Stimulated activated CD4-positive, alpha-beta T cell treated with anti-CD3 and anti-CD28 coated beads, TNF-alpha, amount 100 ng/mL, for 4 hours (primary cell): ENCODE measurements around the gene UPK3BL1.
"Not testable (repeated sequence)": the region's sequence is repeated elsewhere in the genome, so short reads cannot be mapped to it uniquely, and the experiment has no call there.

ENCODE experiments used
- DNase-seq, 3 experiments: peaks; one replicate each; pipeline ENCODE4 v3.0.0-alpha.2; 2020; ENCODE audit warnings: low read depth in 3 of 3

UPK3BL1 gene

DNA sequence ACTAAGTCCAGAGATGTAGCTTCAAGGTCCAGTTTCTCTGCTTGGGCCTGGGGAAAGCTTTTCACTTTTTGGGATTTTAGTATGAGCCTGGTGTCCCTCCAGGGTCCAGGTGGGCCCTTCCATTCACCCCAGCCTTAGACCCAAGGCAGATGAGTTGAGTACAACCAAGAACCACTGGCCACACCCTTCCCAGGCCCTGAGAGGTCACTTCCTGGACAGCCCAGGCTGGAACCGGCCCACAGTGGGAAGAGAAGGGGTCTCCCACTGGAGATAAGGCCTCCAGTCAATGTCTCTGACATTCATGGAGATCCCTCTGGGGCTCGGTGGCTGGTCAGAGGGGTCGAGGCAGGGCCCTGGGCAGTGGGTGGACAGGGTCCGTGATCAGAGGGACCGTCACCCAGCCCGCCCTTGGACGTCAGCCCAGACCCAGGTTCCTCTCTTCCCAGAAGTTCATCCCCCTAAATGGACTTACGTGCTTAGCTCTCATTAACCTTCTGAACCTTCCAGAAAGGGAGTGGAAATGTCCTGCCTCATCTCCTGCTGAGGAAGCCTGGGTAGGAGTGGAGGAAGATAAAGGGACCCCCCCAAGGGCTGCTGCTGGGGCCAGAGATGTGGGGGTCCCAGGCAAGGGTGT is 15.2 kb downstream of the UPK3BL1 start:
- not testable (repeated sequence) for DNase-seq

DNA sequence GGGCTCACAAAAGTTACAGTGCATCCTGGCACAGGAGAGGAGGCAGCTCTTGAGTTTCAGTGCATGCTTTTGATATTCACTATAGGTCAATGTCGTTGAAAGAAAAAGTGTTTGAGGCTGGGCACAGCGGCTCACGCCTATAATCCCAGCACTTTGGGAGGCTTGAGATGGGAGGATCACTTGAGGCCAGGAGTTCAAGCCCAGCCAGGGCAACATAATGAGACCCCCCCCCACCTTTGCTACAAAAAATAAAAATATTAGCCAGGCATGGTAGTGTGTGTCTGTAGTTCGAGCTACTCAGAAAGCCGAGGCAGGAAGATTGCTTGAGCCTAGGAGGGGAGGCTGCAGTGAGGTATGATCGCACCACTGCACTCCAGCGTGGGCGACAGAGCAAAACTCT is 24.5 kb downstream of the UPK3BL1 start:
- not testable (repeated sequence) for DNase-seq

DNA sequence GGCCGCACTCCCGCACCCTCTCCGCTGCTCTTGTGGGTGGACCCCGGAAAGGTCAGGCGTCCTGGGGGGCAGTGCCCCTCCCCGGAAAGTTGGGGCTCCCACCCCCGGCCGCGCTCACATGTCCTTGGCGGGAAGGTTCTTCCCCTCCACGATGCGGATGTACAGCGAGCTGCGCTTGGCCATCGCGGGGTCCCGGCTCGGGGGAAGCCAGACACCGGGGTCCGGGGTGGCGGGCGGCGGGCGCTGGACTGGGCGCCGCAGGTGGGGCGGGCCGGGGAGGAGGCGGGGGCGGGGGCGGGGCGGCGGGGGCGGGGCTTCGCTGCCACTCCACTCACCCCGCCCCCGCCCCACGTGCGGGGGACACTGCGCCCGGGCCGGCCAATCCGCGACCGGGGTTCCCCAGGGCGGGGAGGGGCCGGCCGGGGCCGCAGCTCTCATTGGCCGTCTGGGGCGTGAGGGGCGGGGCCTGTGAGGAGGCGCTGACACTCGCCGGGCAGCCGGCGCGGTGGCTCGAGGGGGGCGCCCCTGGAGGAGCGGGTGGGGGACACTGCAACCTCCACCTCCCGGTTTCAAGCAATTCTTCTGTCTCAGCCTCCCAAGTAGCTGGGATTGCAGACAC is 26.0 kb downstream of the UPK3BL1 start, which contains the start of gene RASA4:
Gene RASA4, minus strand, starts transcription at position 250 of the 619 bp plus-strand sequence. Its CDS starts 67 bp downstream, at position 183.
- DNase-seq = peak in 1 of 3 experiments; percentile 29

DNA sequence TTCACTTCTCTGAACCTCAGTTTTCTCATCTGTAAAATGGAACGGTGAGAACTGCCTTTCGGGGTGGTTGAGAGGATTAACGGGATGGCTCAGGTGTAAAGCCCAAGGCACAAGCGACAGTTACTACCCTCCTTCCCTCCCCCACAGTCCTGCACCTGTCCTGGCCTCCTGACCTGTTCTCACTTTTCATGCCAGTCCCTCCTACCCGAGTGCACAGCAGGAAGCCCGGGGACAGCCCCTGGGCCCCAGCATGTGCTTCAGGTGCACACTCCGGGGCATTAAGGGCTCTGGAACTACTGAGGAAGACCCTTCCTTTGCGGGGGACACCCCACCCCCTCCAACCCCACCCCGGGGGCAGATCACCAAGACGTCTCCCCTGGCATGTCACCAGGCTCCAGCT is 26.7 kb downstream of the UPK3BL1 start:
- DNase-seq = not testable (repeated sequence)

DNA sequence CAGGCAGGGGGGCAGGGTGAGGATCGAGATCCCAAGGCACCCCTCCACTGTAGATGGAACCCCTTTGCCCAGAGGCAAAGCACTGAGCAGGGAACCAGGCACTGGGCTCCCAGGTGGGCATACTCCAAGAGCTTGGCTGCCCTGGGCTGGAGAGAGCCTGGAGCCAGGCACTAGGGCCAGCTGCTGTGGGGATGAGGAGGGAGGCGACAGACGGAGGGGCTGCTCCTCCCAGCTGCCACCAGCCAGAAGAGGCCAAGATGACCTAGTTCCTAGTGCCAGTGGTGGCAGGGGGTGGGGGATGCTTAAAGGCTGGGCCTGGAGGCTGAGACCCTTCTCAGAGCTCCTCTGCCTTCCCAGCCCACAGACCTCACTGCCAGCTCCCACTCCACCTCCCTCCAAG is 27.7 kb downstream of the UPK3BL1 start:
- not testable (repeated sequence) for DNase-seq

DNA sequence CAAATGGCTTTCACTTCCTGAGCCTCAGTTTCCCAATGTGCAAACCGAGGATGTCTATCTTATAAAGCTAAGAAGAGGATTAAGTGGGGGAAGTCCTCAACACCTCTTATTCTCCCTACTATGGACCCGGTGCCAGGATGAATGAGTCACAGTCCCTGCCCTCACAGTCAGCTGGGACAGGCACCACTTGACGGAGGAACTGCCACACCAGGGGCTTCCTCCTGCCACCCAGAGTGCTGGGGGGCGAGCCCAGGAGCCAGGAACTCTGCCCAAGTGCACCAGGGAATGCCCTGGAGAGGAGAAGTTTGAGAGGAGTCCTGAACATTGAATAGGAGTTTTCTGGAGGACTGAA is 28.3 kb downstream of the UPK3BL1 start:
- DNase-seq = not testable (repeated sequence)

DNA sequence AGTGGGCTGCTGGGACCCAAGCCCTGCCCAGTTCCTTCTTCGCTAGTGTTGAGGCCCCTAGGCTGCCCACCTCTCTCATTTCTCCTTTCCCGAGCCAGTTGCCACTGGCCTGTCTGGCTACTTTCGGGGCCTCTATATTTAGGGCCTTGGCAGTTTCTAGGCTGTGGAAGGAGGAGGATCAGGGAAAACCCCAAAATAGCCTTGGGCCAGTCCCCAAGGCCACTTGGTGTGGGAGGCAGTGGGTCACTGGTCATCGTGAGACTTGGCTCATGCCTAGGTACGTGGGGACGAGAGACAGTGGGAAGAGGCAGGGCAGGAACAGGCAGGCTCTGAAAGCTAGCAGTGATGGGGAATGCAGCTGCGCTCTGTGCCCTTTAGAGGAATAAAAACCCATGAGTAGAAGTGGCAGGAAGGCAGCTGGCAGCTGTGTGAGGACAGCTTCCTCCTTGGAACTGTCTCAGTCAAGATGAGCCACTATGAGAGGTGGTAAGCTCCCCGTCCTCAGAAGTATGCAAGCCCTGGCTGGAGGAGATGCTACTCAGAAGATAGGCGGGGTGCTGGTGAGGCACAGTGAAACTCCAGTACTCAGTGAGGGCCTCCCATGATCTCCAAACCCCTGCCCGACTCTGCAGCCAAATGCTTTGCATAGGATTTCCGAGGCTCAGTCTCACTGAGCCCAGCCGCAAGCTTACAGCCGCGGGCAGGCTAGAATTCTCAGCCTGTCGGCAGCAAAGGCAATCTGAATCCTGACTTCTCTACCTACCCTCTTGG is 28.8 kb downstream of the UPK3BL1 start:
- not testable (repeated sequence) for DNase-seq

DNA sequence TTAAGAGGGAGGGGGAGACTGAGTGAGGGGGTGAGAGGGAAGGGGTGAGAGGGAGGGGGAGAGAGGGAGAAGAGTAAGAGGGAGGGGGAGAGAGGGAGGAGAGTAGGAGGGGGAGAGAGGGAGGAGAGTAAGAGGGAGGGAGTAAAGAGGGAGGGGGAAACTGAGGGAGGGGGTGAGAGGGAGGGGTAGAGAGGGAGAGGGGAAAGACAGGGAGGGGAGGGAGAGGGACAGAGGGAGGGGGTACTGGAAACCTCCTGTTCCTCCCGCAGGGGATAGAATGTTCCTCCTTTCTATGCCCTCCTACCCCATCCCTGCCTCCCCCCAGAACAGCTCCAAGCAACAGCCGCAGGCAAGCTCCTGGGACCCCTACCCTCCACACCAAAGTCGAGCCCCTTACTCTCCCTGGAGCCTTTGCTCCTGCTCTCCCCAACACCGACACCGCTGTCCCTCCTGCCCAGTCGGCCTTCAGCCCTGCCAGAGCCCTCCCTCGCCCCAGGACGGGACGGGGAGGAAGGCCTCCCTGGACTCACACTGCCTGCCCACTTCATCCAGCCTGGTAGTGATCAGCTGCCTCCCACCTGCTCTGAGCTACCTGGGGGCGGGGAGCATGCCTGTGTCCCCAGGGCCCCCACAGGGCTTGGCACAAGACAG is 30.8 kb downstream of the UPK3BL1 start:
- DNase-seq = not testable (repeated sequence)

DNA sequence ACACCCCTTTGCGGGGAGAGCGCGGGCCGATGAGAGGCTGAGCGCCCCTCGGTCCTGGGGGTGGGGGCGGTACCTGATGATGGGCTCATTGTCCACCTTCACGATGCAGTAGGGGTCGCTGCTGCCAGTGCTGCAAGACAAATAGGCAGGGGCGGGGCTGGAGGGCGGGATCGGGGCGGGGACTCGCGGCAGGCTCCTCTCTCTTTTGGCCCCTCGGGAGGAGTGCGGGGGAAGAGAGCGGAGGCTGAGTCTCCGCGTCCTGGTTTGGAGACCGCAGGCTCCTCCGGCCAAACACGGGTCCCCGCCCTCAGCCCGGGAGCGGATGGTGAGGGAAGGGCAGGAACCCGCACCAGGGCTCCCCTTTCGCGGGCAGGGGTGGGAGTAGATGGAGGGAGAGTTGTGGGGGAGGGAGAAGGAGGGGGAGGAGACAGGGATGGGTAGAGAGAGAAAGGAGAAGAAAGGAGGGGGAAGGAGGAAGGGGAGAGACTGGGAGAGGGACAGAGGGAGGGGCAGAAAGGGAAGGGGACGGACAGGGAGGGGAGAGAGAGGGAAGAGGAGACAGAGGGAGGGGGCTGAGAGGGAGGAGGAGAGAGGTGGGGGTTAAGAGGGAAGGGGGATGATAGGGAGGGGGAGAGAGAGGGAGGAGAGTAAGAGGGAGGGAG is 31.4 kb downstream of the UPK3BL1 start:
- DNase-seq = not testable (repeated sequence)

DNA sequence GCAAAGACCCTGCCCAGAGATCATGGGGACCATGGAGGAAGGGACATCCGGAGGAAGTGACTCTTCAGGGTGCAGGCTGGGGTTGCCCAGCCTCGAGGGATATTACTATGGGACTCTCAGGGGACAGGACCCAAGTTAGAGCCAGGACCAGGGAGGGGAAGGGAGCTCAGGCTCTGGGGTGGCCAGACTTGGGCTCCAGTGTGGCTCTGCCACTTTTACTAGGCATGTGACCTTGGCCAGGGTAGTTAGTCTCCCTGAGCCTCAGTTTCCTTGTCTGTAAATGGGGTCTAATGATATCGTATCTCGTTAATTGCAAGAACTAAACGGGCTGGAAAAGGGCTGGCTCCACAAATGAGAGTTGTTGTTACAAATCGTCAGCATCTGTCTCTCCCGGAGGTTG is 32.1 kb downstream of the UPK3BL1 start:
- DNase-seq = not testable (repeated sequence)

DNA sequence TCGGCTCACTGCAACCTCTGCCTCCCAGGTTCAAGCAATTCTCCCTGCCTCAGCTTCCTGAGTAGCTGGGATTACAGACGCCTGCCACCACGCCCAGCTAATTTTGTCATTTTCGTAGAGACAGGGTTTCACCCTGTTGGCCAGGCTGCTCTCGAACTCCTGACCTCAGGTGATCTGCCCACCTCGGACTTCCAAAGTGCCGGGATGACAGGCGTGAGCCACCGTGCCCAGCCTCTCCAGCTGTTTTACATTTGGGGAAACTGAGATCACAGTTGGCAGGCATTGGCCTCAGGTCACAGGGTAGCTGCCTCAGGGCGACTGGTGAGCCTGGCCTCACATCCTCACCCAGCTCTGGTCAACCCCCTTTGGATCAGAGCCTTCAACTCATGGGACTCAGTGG is 32.9 kb downstream of the UPK3BL1 start:
- DNase-seq = not testable (repeated sequence)

DNA sequence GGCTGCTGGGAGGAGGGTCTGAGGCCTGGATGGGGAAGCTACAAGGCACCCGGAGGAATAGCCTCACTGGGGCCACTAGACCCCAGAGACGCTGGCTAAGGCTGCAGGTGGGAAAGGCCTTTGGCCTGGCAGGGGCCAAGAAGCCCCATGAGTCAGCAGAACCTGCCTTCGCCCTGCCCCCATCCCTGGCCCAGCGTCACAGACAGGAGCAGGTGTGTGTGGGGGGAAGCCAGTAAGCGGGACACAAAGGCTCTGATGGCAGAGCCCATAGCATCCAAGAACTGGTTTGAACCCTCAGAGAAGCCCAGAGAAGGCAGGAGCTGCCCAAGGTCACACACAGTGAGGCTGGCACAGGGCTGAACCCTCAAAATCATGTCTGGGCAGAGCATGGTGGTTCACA is 35.7 kb downstream of the UPK3BL1 start:
- not testable (repeated sequence) for DNase-seq

DNA sequence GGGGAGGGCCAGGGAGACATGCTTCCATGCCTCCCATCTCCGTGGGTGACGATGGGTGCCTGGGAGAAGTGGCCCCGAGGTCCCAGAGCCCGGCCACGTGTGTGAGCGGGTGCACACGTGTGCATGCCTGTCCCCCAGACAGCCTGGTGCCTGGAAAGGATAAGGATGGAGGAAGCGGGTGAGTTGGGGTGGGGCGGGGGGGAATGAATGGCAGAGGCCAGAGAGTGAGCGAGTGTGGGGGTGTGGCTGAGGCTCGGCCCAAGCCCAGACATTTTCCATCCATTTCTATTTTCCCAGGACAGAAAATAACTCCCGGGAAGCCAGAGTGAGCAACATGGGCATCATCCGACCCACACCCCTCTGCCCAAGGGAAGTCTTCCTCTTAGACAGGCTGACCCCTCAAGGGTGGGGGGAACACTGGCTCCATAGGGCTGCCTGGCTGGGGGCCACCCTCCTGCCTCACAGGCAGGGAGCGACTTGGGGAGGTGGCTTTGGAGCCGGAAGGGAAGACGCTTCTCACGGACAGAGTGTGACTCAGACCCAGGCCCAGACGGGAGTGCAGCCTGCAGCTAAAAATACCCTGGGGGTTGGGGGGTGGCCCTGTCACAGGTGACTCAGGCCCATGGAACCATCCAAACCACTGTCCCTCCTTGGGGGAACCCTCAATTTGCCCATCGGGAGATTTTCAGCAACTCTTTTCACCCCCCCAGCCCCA is 38.0 kb downstream of the UPK3BL1 start:
- DNase-seq = not testable (repeated sequence)

DNA sequence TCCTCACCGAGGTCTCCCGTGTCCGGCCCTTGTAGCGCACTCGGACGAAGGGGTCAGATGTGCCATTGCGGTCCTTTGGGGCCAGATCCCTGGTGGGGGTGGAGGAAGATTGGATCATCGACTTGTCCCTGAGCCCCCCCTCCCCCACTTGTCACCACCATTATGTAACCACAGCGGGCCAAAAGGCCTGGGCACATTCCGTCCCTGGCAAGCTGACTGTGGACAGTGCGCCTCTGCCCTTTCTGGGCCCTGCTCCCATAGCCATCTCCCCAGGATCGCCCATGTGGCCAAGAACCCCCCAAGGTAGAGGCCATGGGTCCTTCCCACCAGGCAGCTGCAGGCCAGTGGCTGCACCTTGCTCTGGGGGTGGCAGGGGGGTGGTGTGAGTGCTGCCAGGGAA is 40.3 kb downstream of the UPK3BL1 start:
- DNase-seq = not testable (repeated sequence)

DNA sequence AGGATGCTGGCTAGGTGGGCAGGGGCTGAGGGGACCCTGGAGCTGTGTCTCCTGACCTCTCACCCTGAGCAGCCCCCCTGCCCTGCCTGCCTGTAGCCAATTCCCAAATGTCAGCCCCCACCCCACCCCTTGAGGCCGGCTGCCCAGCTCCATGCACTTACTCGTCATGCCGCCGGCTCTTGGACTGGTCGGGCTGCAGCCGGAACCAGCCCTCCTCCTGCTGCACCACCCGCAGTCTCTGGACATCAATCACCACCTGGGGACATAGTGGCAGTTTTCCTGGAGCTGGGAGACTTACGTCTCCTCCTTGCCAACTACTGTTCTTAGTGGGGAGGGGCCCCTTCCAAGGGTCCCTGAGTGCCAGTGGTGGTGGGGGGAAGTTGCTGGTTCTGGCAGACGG is 42.9 kb downstream of the UPK3BL1 start:
- not testable (repeated sequence) for DNase-seq

DNA sequence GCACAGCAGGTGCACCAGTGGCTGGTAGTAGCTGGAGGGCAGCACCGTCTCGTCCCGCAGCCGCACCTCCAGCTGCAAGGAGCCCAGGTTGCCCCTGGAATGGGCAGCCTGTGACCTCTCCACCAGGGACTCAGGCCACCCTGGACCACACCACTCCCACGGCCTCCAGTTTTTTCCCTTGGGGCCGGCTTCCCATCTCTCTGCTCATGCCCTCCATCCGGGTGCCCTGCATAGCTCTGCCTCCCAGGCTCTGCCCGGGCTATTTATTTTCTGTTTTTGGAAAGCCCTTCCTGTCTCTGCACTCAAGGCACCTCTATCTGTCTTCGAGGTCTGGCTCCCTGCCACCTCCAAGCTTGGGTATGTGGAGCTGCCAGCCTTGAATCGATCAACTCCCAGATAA is 46.6 kb downstream of the UPK3BL1 start:
- not testable (repeated sequence) for DNase-seq

DNA sequence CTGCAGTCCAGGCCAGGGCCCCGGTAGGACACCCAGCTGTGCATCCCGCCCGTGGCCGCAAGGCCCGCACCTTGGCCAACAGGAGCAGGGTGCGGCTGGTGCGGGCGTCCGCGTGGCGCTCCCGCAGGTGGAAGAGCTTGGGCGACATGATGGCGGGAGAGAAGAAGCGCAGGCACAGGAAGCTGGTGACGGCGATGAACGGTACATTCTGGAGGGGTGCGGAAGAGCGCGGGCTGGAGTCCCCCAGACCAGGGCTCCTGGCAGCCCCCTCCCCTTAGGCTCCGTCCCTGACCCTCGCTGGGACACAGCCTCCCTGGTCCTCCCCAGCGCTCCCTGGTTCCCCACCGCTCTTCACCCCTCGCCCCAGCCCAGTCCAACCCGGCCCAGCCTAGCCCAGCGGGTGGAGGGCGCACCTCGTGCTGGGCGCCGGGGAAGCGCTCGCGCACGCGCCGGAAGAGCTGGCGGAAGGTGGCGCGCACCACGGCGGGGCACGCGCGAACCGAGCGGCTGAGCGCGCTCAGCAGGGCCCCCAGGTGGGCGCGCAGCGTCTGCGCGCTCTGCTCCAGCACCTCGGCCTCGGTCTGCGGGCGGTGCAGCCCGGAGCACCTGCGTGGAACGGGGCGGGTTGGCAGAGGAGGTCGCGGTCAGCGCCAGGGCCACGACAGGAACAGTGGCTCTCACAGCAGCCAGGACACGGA is 48.8 kb downstream of the UPK3BL1 start:
- not testable (repeated sequence) for DNase-seq

DNA sequence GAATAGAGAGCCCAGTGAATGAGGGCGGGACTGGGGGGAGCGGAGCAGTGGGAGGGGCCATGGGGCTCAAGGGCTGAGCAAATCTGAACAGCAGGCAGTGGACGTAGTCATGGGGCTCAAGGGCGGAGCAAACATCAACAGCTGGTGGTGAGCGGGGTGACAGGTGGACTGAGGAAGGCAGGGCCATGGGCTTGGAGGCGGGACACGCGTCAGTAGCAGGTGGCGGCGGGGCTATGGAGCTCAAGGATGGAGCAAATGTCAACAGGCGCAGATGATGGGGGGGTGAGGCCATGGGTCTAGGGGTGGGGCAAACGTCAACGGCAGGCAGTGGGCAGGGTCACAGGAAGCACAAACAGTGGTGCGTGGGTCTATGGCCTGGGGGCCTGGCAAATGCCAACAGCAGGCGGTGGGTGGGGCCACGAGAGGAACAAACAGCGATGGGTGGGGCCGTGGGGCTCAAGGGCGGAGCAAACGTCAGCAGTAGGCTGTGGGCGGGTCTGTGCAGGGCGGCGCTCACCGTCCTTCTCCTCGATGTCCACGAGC is 50.0 kb downstream of the UPK3BL1 start:
- DNase-seq = not testable (repeated sequence)

DNA sequence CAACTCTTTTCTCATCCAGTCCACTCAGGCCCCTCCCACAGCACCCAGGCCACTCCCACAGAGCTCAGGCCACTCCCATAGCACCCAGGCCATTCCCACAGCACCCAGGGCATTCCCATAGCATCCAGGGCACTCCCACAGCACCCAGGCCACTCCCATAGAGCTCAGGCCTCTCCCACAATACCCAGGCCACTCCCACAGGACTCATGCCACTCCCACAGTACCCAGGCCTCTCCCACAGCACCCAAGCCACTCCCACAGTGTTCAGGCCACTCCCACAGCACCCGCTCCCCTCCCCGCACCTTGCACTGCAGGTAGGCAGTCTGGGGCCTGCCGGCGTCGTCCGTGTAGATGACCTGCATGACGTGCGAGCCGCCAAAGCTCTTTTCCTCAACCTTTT is 52.7 kb downstream of the UPK3BL1 start:
- not testable (repeated sequence) for DNase-seq
